ENCODE data around the gene C22orf39. TPM values are rescaled to one million over a fixed set of nuclear protein-coding genes. Genes with fewer than 3 reads are reported as not detected.

C22orf39 gene
- total and polyA plus RNA-seq, 2 donors = 34.2 to 75.0 TPM

DNA sequence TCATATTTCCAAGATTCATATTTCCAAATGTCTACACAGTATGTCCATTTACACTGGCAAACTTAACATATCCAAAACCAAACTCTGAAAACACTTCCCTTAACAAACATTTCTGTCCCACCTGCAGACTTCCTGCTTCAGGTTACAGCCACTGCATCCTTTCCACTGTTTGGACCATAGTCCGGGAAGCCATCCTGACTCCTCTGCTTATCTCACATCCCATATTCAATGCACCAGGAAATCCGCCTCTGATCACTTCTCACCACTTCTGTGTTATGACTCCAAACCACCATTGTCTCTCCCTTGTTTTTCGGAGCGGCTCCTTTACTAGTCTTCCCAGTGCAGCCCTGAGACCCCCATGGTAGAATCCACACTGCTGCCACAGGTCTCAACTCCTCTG lies 46.0 kb downstream of the C22orf39 start:
- no peak overlapping the region for H3K27ac ChIP-seq (ENCODE audit: low read depth)
- peaks cover 4% of the 10 kb centered on the region for H3K36me3 ChIP-seq (ENCODE audit: insufficient read depth)
- no peaks in the 10 kb centered on the region for H3K4me1 ChIP-seq (ENCODE audit: insufficient read depth)
- DNase-seq (ENCODE audit: extremely low spot score) = no peak
- 97% methylated on average over 4 of the region's 4 CpGs for WGBS
- H3K4me3 ChIP-seq (ENCODE audit: low read depth, low read length) = no peak overlapping the region

DNA sequence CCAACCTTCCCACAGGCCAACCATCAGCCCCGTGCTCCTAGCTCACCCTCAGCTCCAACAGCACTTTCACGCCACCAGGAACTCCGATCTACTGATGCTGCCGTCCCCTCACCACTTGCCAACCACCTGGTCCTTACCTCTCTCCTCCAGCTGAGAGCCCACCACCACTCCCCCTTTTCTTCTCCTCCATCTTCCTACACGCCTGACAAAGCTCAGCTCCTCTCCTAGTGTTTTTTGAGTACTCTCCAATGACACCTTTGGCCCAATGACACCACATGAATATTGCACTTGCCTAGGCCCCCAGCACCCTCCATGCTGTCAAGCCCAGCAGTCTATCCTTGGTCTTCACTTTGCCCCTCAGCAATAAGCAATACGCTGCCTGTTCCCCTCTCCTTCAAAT lies 46.6 kb downstream of the C22orf39 start:
- 94% methylated on average over 6 of the region's 6 CpGs for WGBS
- no peak overlapping the region for H3K4me3 ChIP-seq (ENCODE audit: low read depth, low read length)
- peaks cover 4% of the 10 kb centered on the region for H3K36me3 ChIP-seq (ENCODE audit: insufficient read depth)
- H3K4me1 ChIP-seq (ENCODE audit: insufficient read depth) = no peaks in the 10 kb centered on the region
- H3K27ac ChIP-seq (ENCODE audit: low read depth) = no peak overlapping the region
- DNase-seq (ENCODE audit: extremely low spot score) = no peak

DNA sequence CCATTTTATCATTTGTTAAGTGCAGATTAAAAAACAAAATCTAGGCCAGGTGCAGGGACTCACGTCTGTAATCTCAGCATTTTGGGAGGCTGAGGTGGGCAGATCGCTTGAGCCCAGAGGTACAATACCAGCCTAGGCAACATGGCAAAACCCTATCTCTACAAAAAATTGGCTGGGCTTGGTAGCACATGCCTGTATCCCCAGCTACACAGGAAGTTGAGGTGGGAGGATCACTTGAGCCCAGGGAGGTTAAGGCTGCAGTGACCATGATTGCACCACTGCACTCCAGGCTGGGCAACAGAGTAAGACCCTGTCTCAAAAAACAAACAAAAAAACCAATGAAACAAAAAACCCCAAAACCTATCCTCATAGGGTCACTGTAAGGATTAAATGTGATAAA lies 48.9 kb downstream of the C22orf39 start:
- Histone ChIP-seq H3K36me3 (ENCODE audit: insufficient read depth) (peaks cover 4% of the 10 kb centered on the region), H3K27ac (ENCODE audit: low read depth) (no peak overlapping the region), H3K4me1 (ENCODE audit: insufficient read depth) (no peaks in the 10 kb centered on the region), H3K4me3 (ENCODE audit: low read depth, low read length) (no peak overlapping the region)
- 85% methylated on average over 2 of the region's 2 CpGs for WGBS
- no peak for DNase-seq (ENCODE audit: extremely low spot score)

DNA sequence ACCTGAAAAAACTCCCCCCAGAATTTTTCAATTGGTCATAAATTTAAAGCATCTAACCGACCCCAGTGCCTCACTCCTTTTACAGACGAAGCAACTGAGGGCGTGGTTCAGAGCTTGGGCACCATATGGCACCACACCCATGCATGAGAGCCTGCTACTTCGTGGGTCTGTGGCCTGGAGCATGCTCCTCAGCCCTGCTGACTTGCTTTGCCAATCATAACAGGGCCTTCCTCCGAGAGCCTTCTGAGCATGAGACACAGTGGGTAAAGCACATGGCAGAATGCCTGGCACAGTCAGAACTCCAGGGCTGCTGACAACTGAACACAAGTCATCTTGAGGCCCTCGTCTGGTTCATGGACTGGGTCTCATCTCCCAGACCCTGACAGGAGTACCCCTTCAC lies 49.3 kb downstream of the C22orf39 start:
- Histone ChIP-seq H3K4me1 (ENCODE audit: insufficient read depth) (no peaks in the 10 kb centered on the region), H3K27ac (ENCODE audit: low read depth) (no peak overlapping the region), H3K36me3 (ENCODE audit: insufficient read depth) (peaks cover 4% of the 10 kb centered on the region), H3K4me3 (ENCODE audit: low read depth, low read length) (no peak overlapping the region)
- 76% methylated on average over 6 of the region's 6 CpGs for WGBS
- DNase-seq (ENCODE audit: extremely low spot score) = no peak

DNA sequence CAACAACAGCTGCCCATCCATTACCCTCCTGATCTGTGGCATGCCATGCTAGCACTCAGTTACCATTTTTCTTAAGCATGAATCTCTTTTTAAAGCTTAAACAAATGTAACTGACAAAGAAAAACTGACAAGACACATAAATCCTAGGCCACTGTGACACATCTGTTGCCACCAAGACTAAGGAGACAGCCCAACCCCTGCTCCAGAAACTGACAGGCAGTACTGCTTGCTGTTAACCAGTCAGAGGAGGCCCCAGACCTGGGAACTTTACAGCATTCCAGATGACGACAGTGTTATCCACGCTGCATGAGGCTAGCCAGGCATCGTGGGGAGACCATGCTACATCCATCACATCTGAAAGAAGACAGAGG lies 49.8 kb downstream of the C22orf39 start:
- Histone ChIP-seq H3K4me1 (ENCODE audit: insufficient read depth) (no peaks in the 10 kb centered on the region), H3K27ac (ENCODE audit: low read depth) (no peak overlapping the region), H3K4me3 (ENCODE audit: low read depth, low read length) (no peak overlapping the region), H3K36me3 (ENCODE audit: insufficient read depth) (peaks cover 4% of the 10 kb centered on the region)
- no peak for DNase-seq (ENCODE audit: extremely low spot score)
- WGBS = 76% methylated on average over 3 of the region's 3 CpGs

DNA sequence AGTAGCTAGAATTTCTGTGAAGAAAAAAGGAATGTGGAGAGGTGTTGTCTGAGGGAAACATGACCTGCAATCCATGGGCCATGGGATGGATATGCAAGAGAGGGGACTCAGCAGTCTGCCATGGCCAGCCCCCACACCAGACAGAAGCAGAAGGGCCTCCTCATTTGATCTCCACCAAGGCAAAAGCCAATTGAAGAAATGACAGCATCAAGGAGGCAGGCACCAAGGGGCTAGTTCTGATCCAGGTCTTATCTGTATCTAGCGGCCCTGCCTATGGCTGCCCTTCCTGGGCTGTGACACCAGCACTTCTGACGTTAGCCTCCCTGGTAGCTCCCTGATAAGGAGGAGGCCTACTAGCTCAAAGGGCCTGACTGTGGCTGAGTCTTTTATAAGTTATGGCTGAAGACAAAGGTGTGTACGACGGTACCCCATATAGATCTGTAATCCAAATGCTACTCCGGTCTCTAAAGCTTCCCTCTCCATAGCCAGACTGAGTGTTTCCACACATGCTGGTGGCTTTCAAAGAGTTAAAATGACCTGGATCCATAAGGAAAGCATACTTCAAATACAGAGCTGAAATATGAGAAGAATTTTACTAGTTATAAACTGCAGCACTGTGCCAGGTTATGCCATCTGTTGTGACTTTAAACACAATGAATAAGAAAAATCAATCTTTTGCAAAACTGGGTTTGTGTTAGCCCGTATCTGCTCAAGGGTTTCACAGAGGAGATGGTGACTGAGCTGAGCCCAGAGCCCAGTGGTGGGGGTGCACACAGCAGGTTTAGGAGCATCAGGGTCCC lies 50.4 kb downstream of the C22orf39 start:
- no peaks in the 10 kb centered on the region for H3K4me1 ChIP-seq (ENCODE audit: insufficient read depth)
- no peak for DNase-seq (ENCODE audit: extremely low spot score)
- no peak overlapping the region for H3K4me3 ChIP-seq (ENCODE audit: low read depth, low read length)
- peaks cover 4% of the 10 kb centered on the region for H3K36me3 ChIP-seq (ENCODE audit: insufficient read depth)
- WGBS = 92% methylated on average over 6 of the region's 6 CpGs
- H3K27ac ChIP-seq (ENCODE audit: low read depth) = no peak overlapping the region

DNA sequence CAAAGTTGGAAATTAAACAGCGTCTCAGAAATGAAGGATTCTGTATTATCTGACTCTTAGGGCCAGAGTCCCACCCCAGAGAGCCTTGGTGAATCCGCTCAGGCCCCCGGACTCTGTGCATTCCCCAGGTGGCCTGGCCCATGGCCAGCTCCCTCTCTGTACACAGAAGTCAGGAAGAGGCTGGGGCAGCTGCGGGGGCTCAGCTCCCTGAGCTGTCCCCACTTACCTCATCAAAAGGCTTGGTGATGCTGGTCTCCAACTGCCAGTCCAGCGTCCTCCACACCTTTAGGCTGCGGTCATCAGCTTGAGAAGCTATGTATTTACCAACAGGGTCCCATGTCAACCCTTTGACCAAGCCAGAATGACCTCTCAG lies 51.0 kb downstream of the C22orf39 start:
- Histone ChIP-seq H3K36me3 (ENCODE audit: insufficient read depth) (peaks cover 4% of the 10 kb centered on the region), H3K4me3 (ENCODE audit: low read depth, low read length) (no peak overlapping the region), H3K4me1 (ENCODE audit: insufficient read depth) (no peaks in the 10 kb centered on the region), H3K27ac (ENCODE audit: low read depth) (no peak overlapping the region)
- WGBS = 77% methylated on average over 6 of the region's 6 CpGs
- DNase-seq (ENCODE audit: extremely low spot score) = no peak

DNA sequence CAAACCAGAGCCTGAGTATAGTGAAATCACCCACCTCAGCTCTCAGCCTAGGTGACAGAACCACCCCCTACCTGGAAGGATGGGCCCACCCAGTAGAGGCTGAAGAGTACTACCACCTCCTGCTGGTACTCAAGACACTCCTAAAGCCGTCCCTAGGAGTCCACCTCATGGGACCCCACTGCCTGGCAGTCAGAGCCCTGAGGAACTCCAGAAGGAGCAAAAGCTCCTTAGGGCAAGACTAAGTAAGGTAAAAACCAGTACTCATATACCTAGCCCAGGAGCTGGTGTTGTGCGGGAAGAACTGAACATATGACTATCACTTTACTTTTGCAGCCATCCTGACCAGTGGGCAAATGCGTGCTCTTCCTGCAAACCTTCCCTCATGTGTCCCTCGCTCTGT lies 52.2 kb downstream of the C22orf39 start:
- Histone ChIP-seq H3K27ac (ENCODE audit: low read depth) (no peak overlapping the region), H3K36me3 (ENCODE audit: insufficient read depth) (peaks cover 4% of the 10 kb centered on the region), H3K4me3 (ENCODE audit: low read depth, low read length) (no peak overlapping the region), H3K4me1 (ENCODE audit: insufficient read depth) (no peaks in the 10 kb centered on the region)
- no peak for DNase-seq (ENCODE audit: extremely low spot score)
- WGBS = 97% methylated on average over 4 of the region's 4 CpGs

DNA sequence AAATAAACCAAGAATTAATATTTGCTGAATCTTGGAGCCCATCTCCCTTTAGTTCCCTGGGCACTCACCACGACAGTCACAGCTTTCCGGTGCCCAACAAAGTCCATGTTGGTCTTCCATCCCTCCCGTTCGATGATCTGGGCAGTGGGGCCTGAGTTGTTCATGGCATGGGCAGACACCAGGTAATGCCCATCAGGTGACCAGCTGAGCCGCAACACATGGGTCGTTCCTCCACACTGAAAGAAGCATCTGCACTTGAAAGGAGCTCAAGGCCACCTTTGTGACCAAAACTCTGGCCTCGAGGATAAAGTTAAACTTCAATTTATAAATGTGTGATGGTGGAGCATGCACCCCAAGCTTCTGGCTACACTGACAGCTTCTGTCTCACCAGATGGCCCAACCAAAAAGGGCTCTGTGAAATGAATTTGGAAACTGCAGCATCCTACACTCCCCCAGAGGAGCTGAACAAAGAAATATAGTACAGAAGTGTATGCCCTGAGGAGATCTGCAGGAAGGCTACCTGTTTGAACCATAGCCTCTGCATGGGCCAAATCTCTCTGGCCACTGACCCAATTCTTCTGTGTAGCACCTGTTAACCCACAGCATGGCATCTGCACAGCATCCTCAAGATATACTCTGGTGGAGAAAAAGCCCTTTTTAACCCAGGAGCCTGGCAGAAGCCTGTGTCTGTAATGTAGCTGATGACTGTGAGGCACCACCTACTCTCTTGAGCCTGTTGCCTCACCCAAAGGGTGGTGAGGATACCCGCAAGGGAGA lies 53.0 kb downstream of the C22orf39 start:
- Histone ChIP-seq H3K4me3 (ENCODE audit: low read depth, low read length) (no peak overlapping the region), H3K36me3 (ENCODE audit: insufficient read depth) (peaks cover 4% of the 10 kb centered on the region)
- WGBS = 95% methylated on average over 8 of the region's 8 CpGs

DNA sequence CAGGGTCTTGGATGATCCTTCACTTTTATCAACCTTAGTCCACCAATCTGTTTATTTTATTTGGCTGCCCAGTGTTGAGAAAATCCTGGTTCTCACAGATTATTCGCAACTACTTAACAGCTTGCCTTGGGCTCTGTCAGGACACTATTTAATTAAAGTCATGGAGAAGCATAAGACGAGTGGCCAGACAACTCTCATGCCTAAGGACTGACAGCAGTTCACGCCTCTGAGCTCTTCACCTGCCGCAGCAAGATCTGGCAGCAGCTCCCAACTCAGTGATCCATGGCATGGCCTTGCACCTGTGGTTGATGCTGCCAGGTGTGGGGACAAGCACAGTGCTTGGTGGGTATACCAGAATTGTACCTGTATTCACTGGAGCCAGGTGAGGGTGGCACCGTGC lies 53.8 kb downstream of the C22orf39 start:
- Histone ChIP-seq H3K36me3 (ENCODE audit: insufficient read depth) (peaks cover 4% of the 10 kb centered on the region), H3K27ac (ENCODE audit: low read depth) (no peak overlapping the region), H3K4me1 (ENCODE audit: insufficient read depth) (no peaks in the 10 kb centered on the region), H3K4me3 (ENCODE audit: low read depth, low read length) (no peak overlapping the region)
- DNase-seq (ENCODE audit: extremely low spot score) = no peak
- 97% methylated on average over 5 of the region's 5 CpGs for WGBS

More for the DNA sequence above, 53.0 kb downstream of the C22orf39 start:
- DNase-seq (ENCODE audit: extremely low spot score) = no peak
- Histone ChIP-seq H3K27ac (ENCODE audit: low read depth) (no peak overlapping the region), H3K4me1 (ENCODE audit: insufficient read depth) (no peaks in the 10 kb centered on the region)

Other genes starting within 250 kb of the C22orf39 start
- 7.0 TPM for gene CLTCL1, start 156.0 kb downstream of the C22orf39 start, total RNA-seq
- 6.0 TPM for gene CLTCL1, start 156.0 kb downstream of the C22orf39 start, polyA plus RNA-seq
- 8.7 TPM for gene HIRA, start 16.0 kb downstream of the C22orf39 start, total RNA-seq
- 21.9 TPM for gene HIRA, start 16.0 kb downstream of the C22orf39 start, polyA plus RNA-seq
- 17.4 TPM for gene MRPL40, start 15.2 kb downstream of the C22orf39 start, total RNA-seq
- gene MRPL40, start 15.2 kb downstream of the C22orf39 start, polyA plus RNA-seq = 33.3 TPM
- gene UFD1, start 31.5 kb upstream of the C22orf39 start, total RNA-seq = 32.6 TPM
- gene UFD1, start 31.5 kb upstream of the C22orf39 start, polyA plus RNA-seq = 69.8 TPM
- gene CDC45, start 32.2 kb upstream of the C22orf39 start, total RNA-seq = 4.0 TPM
- gene CDC45, start 32.2 kb upstream of the C22orf39 start, polyA plus RNA-seq = 0.34 TPM
- gene CLDN5, start 76.7 kb upstream of the C22orf39 start, total RNA-seq = 49.3 TPM
- gene CLDN5, start 76.7 kb upstream of the C22orf39 start, polyA plus RNA-seq = 148 TPM

Measured in urinary bladder (tissue), 4 donors.